Measurements from ENCODE around the gene CSTPP1.
"Not testable (repeated sequence)": the region's sequence is repeated elsewhere in the genome, so short reads cannot be mapped to it uniquely, and the experiment has no call there.

The CSTPP1 gene

DNA sequence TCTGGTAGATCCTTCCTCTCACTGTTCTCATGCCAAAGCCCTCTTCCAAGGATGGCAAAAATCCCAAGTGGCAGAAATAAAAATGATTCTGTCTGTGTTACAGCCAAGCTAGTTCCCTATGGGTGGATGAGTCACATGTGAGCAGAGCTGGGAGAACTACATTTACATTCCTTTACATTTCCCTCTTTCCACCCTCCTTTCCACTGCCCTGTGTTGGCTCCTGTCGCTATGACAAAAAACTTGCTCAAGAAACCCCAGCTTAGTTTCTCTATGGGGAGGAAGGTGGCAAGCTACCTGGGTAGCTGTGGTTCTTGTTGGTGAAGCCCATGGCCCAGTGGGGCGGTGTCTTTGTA lies 268.1 kb downstream of the CSTPP1 start:
- no peak for DNase-seq (ENCODE audit: extremely low read depth, low read depth)
- TF ChIP-seq, protein P1, sequence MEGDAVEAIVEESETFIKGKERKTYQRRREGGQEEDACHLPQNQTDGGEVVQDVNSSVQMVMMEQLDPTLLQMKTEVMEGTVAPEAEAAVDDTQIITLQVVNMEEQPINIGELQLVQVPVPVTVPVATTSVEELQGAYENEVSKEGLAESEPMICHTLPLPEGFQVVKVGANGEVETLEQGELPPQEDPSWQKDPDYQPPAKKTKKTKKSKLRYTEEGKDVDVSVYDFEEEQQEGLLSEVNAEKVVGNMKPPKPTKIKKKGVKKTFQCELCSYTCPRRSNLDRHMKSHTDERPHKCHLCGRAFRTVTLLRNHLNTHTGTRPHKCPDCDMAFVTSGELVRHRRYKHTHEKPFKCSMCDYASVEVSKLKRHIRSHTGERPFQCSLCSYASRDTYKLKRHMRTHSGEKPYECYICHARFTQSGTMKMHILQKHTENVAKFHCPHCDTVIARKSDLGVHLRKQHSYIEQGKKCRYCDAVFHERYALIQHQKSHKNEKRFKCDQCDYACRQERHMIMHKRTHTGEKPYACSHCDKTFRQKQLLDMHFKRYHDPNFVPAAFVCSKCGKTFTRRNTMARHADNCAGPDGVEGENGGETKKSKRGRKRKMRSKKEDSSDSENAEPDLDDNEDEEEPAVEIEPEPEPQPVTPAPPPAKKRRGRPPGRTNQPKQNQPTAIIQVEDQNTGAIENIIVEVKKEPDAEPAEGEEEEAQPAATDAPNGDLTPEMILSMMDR (IDR thresholded peaks at IDR 0.05; ENCODE audit: low read depth, low read length), result no peak

DNA sequence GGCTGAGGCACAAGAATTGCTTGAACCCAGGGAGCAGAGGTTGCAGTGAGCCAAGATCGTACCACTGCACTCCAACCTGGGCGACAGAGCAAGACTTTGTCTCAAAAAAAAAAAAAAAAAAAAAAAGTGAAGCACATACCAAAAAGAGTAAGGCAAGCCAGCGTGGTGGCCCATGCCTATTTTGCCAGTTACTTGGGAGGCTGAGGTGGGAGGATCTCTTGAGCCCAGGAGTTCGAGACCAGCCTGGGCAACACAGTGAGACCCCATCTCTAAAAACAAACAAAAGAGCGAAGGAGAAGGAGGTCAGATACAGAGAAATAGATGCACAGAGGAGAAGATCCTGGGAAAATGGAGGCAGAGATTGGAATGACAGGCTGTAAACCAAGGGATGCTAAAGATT lies 270.0 kb downstream of the CSTPP1 start:
- DNase-seq (ENCODE audit: extremely low read depth, low read depth), result not testable (repeated sequence)

DNA sequence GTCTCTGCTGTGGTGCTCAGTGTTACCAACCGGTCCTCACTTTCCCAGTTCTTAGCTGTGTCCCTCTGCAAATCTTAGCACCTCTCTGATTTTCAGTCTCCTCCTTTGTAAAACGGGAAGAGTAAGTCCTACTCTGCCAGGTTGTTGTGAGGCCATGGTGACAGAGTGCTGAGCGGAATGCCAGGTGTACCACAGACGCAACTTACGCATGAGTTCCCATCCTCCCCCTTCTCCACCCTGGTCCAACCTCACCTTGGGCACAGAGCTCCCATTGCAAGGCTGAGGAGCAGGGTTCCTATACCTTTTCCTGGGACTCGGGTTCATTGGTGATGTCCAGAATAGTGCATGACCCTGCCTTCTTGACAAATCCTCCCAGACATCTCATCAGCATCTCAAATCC lies 270.9 kb downstream of the CSTPP1 start:
- TF ChIP-seq, protein P1 (IDR thresholded peaks at IDR 0.05; ENCODE audit: low read depth, low read length), result no peak
- no peak for DNase-seq (ENCODE audit: extremely low read depth, low read depth)

DNA sequence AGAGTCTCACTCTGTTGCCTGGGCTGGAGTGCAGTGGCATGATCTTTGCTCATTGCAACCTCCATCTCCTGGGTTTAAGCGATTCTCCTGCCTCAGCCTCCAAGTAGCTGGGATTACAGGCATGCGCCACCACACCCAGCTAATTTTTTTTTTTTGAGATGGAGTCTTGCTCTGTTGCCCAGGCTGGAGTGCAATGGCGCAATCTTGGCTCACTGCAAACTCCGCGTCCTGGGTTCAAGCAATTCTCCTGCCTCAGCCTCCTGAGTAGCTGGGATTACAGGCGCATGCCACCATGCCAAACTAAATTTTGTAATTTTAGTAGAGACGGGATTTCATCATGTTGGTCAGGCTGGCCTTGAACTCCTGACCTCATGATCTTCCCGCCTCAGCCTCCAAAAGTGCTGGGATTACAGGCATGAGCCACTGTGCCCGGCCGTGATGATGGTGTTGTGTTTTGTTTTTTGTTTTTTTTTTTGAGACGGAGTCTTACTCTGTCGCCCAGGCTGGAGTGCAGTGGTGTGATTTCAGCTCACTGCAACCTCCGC lies 271.5 kb downstream of the CSTPP1 start:
- DNase-seq (ENCODE audit: extremely low read depth, low read depth), result not testable (repeated sequence)

GRCh38 chr11:47208628-47209027 lies 272.1 kb downstream of the CSTPP1 start:
- no peak for DNase-seq (ENCODE audit: extremely low read depth, low read depth)
- TF ChIP-seq, protein P1 (IDR thresholded peaks at IDR 0.05; ENCODE audit: low read depth, low read length), result no peak

All from AG09319 (cell line).